K562 (cell line): ENCODE measurements around the gene TTC9C. TPM values are rescaled to one million over a fixed set of nuclear protein-coding genes. Genes with fewer than 3 reads are reported as not detected.
A peak's percentile ranks its signal among the peaks of the same experiment; 100 is the strongest.

ENCODE experiments used
- ARID4B ChIP-seq: sonication (generic); formaldehyde crosslinking; IDR thresholded peaks from 2 replicates; pipeline ENCODE4 v1.8.0; 2022; ENCODE audit warnings: mild to moderate bottlenecking, missing genetic modification reagents
- CBX1 ChIP-seq: sonication (generic); IDR thresholded peaks from 2 replicates; pipeline ENCODE4 v1.6.1; 2016; ENCODE audit warnings: antibody characterized with exemption, low read depth, mild to moderate bottlenecking
- ELF1 ChIP-seq: fragments of 200-800 bp; sonication (Bioruptor generic); IDR thresholded peaks from 2 replicates; pipeline ENCODE4 v1.6.1; 2016; ENCODE audit warnings: missing genetic modification characterization, missing compliant biosample characterization
- KAT8 ChIP-seq: fragments of 450-650 bp; IDR thresholded peaks from 2 replicates; pipeline ENCODE4 v1.6.1; 2016; ENCODE audit warnings: low read depth, mild to moderate bottlenecking
- KHSRP ChIP-seq: fragments of 450-650 bp; IDR thresholded peaks from 2 replicates; pipeline ENCODE4 v1.6.1; 2017
- NCOR1 ChIP-seq: fragments of 450-650 bp; IDR thresholded peaks from 2 replicates; pipeline ENCODE4 v1.6.1; 2016; ENCODE audit warnings: mild to moderate bottlenecking, moderate library complexity
- NFATC3 ChIP-seq: fragments of 450-650 bp; IDR thresholded peaks from 2 replicates; pipeline ENCODE4 v1.6.1; 2017; ENCODE audit warnings: mild to moderate bottlenecking
- NFRKB ChIP-seq: fragments of 450-650 bp; IDR thresholded peaks from 2 replicates; pipeline ENCODE4 v1.6.1; 2016; ENCODE audit warnings: low read depth
- SMC3 ChIP-seq: conservative IDR thresholded peaks from 2 replicates; pipeline ENCODE4 v1.6.1; 2011; ENCODE audit warnings: low read depth, low read length, improper control_type of control experiment; ENCODE audit not compliant: insufficient read depth
- VEZF1 ChIP-seq: fragments of 200-800 bp; sonication (Bioruptor generic); IDR thresholded peaks from 2 replicates; pipeline ENCODE4 v1.6.1; 2017; ENCODE audit warnings: missing genetic modification characterization, missing compliant biosample characterization
- YBX1 ChIP-seq: fragments of 450-650 bp; IDR thresholded peaks from 2 replicates; pipeline ENCODE4 v1.7.1; 2016; ENCODE audit warnings: mild to moderate bottlenecking
- ZHX1 ChIP-seq: fragments of 150-350 bp; conservative IDR thresholded peaks from 2 replicates; pipeline ENCODE4 v1.6.1; 2014; ENCODE audit warnings: low read length
- ZNF609 ChIP-seq: sonication (generic); formaldehyde crosslinking; IDR thresholded peaks from 2 replicates; pipeline ENCODE4 v1.8.1; 2023; ENCODE audit warnings: missing genetic modification reagents, mild to moderate bottlenecking, borderline replicate concordance
- polyA plus RNA-seq, 8 experiments: library from polyadenylated mRNA; depleted of rRNA in 4 of 8; stranded (reverse) in 5 of 8; unstranded in 3 of 8; fragments of >200 nt; fragmentation: Nextera tagmentation in 2 of 8; fragmentation: Illumina TruSeq in 1 of 8; extraction: Ambion mirVana in 2 of 8; extraction: Trizol in 1 of 8; gene quantifications; 2 replicates each; pipeline versions ENCODE4 v1.2.1 to v1.2.3, GENCODE V29; 2011 to 2014; ENCODE audit warnings: inconsistent platforms in 1 of 8, missing spikeins in 1 of 8
- total RNA-seq, 7 experiments: library from RNA; depleted of rRNA in 6 of 7; stranded (reverse); fragments of >200 nt in 6 of 7; fragmentation: Illumina TruSeq in 2 of 7; extraction: Trizol in 2 of 7; gene quantifications; 2 replicates each; pipeline versions ENCODE4 v1.2.1 to v1.2.3, GENCODE V29; 2011 to 2021; ENCODE audit warnings: low replicate concordance in 1 of 7

The TTC9C gene
- total and polyA plus RNA-seq, 9 of the 15 experiments (the other 6 are each of a cell fraction or from before 2014, with no cell fraction given) = 32.8 to 59.0 (median 37.1) TPM

- TF ChIP-seq ZNF609 = peak; percentile 95
- peak; percentile 90 for TF ChIP-seq ELF1 (tag)
- no peak for TF ChIP-seq NFRKB
- TF ChIP-seq YBX1 = no peak
- TF ChIP-seq NFATC3 = no peak
- TF ChIP-seq SMC3 = peak; percentile 35; the same call in 1 of the 2 replicates
- no peak for TF ChIP-seq KAT8
- TF ChIP-seq ZHX1 = 0 out of 2 replicates have a peak, but pooled peaks have one; percentile 55
- TF ChIP-seq KHSRP = no peak
- peak; percentile 95 for TF ChIP-seq ARID4B
- TF ChIP-seq VEZF1 (CRISPR knock-in tag) = peak; percentile 80
- TF ChIP-seq NCOR1 = peak; percentile 53; the same call in 1 of the 2 replicates
- TF ChIP-seq CBX1 = peak; percentile 94; the same call in 1 of the 2 replicates
These were observed 58.9 kb downstream of the TTC9C start, which contains the start of gene TMEM179B (continued) for GRCh38 chr11:62787005-62787759.
